ENCODE data around the gene TMED3. TPM values are rescaled to one million over a fixed set of nuclear protein-coding genes. Genes with fewer than 3 reads are reported as not detected.
"Not testable (repeated sequence)": the region's sequence is repeated elsewhere in the genome, so short reads cannot be mapped to it uniquely, and the experiment has no call there.

TMED3 gene
- total RNA-seq, 1 experiment from 2014 or later: 115 TPM

DNA sequence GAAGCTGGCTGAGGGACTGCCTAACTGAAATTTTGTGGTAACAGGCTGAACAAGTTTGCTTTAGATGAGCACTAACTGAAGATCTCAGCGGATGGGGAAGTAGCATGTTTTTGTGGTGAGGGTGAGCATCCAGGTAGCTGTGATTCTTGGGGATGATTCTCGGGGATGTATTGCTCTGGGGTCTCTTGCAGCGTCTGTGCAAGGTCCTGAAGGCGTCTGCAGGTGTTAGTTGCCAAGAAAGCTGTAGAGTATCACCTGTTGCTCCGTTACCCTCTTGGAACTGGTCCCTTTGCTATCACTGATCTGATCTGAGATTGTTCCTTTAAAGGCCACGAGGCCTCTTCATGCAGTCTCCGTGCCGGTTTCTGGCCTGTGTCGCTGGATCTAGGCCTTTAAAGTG lies 6.0 kb downstream of the TMED3 start:
- no peak for DNase-seq (ENCODE audit: low spot score)

DNA sequence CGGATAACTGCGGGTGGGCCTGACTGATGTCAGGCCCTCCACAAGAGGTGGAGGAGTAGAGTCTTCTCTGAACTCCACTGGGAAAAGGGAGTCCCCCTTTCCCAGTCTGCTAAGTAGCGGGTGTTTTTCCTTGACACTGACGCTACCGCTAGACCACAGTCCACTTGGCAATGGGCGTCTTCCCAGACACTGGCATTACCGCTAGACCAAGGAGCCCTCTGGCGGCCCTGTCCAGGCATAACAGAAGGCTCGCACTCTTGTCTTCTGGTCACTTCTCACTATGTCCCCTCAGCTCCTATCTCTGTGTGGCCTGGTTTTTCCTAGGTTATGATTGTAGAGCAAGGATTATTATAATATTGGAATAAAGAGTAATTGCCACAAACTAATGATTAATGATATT lies 9.1 kb downstream of the TMED3 start:
- not testable (repeated sequence) for DNase-seq (ENCODE audit: low spot score)

DNA sequence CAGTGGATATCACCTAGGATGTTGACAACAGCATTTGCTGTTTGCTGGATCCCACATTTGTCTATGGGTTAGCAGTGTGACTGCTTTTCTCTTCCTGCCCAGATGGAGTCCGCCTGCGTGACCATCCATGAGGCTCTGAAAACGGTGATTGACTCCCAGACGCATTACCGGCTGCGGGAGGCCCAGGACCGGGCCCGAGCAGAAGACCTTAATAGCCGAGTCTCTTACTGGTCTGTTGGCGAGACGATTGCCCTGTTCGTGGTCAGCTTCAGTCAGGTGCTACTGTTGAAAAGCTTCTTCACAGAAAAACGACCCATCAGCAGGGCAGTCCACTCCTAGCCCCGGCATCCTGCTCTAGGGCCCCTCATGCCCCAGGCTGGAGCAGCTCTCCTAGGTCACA lies 11.0 kb downstream of the TMED3 start:
- no peak for DNase-seq (ENCODE audit: low spot score)

DNA sequence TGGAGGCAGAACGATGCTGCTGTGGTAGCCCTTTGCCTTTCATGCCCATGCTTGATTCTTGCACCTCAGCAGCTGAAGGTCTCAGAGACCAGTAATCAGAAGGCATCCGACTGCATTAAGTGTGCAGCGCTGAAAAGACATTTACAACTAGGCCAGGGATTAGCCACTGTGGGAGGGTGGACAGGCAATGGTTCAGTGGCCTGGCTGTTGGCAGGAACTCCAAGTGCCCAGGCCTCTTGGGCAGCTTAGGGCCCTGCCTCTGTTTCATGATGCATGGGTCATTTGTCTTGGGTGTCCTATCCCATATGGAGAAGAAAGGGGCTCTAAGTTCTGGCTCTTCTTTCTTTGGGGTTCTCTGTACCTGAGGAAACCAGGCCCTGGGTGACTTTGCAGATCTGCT lies 11.4 kb downstream of the TMED3 start:
- no peak for DNase-seq (ENCODE audit: low spot score)

DNA sequence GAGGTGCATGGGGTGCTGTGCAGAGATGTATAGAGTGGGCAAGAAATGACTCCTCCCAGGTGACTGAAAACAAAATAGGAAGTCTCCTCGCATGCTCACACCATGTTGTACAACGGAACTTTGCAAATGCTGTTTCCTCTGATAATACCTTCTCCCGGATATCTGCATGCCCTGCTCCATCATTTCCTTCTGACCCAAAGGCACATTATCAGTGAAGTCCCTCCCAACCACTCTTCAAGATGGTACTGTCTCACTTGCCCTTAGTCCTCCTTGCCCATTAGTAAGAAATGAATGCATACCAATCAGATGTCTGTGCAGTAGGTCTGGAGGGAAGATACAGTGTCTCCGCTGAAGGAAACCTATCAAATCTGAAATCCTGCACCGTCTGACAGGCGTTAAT lies 12.0 kb downstream of the TMED3 start:
- no peak for DNase-seq (ENCODE audit: low spot score)

DNA sequence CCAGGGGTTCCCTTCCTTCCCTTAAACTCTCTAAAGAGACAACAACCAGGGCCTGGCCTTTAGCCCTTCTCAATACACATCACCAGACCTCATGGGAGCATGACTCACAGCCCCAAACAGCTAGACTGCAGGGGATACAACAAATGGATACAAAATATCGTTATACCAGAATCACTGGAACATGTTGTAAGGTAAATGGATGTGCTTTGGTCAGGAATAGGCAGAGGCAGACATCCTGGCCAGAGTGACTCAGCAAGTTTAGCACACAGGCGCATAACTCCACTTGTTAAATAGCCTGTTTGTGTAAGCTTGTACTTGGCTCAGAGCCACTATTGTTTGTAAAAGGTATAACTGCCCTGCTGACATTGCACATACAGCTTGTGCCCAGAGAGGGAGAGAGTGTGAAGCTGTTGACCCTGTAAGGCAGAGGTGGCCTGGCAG lies 18.3 kb downstream of the TMED3 start:
- DNase-seq (ENCODE audit: low spot score): peak; percentile 46

DNA sequence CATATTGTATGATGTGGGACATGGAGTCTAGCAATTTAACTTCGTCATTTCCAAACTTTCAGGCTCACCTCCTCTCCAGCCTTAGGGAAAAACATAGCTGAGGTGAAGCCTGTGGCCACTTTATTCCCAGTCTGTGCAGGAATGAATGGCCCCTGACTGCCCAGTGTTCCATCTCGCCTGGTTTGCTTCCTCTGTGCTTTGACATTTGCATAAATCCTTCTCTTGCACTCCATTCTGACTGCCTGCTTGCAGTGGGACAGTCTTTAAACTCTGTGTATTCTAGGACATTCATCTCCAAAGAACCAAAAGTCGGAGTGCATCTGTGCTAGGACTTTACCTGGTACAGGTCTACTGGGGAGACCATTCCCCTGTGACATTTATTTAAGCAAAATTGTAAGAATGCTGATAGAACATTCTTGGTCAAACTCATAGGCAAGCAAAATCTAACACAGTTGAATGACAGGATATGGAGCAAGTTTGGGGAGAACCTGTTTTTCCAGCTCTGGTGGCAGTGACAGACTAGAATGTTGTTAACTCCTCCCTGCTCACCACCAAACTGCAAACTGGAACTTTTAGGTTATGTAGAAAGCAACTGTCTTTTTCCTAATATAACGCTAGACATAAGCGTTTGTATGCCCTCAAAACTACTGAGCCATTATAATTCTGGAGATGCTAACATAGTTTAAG lies 22.1 kb downstream of the TMED3 start:
- DNase-seq (ENCODE audit: low spot score): no peak

DNA sequence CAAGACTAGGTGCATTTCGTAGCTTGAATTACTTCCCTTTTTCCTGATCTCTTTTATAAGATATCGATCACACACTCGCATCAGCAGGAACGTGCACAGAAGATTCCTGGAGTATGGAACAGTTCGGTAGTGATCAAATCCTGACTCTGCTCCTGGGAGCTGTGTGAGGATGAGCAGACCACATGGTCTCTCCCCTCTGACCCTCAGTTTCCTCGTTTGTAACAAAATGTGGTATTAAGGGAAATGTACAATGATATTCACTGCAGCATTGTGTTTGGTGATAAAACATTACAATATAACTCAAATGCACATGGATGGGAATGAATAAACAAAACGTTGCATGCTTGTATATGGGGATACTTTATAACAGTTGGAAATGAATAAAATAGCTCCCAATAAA lies 26.7 kb downstream of the TMED3 start:
- DNase-seq (ENCODE audit: low spot score): no peak

DNA sequence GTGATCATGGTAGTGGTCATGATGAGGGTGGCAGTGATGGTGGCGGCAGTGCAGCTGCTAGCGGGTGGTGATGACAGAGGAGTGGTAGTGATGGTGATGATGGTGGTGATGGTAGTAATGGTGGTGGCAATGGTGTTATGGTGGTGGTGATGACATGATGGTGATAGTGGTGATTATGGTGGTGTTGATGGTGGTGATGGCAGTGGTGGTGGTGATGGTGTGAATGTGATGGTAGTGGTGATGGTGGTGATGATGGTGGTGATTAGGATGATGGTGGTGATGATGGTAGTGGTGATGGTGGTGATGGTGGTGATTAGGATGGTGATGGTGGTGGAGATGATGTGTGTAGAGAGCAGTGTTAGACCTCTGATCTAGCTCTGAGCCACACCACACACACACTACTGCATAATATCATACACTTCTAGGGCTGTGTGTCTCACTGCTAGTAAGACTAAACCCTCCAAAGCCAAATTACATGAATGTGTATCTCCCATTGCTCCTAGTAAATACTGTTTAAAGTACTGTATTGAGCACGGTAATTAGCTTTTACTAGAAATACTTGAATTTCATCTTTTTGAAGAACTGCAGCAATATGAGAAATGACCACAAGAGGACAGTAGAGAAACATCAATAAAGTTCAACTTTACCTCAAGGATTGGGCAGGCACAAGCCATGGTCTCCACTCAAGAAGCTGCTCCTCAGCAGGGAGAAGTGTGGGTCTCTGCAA lies 28.8 kb downstream of the TMED3 start:
- DNase-seq (ENCODE audit: low spot score): peak; percentile 18

DNA sequence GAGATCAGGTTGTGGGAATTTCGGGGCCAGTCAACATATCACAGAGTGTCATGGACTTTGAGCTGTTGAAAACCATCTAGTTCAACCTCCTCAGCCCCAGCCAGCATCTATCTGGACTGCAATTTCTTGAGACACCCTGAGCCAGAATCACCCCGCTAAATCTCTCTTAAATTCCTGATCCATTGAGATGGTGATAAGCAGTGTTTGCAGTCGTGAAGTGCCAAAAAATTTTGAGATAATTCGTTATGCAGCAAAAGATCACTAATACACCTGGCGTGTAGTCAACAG lies 29.3 kb downstream of the TMED3 start:
- no peak for DNase-seq (ENCODE audit: low spot score)

DNA sequence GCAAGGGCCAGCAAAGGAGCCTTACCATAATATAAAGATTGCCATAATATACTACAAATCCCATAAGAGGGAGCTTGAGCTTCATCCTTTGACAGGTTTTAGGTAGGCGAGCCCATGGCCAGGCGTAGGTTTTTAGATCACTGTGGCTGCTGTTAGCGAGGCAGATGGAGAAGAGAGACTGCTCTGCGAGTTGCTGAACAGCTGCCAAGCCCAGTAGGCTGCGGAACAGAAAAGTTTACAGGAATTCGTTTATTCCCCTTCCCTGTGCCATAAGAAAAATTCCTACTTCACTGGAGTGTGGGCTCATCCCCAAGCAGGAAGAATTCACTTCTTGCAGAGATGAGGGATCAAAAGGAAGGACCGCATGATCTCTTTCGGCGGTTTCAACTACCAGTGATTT lies 30.5 kb downstream of the TMED3 start:
- DNase-seq (ENCODE audit: low spot score): no peak

DNA sequence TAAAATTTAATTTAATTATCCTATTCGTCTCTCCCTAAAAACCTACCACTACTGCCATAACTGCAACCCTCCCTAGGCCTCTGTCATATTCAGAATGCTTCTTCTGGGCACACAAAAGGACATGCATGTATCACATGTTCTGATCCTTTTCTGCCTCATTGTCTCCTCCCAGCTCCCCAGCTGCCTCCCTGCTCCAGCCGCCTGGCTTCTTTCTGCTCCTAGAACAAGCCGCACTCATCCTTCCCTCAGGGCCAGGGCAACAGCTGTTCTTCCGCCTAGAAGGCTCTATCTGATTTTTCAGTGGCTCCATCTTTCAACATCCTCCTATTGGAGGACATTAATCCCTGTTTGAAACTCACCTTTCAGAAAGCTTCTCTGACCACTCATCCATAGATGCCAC lies 38.6 kb downstream of the TMED3 start:
- no peak for DNase-seq (ENCODE audit: low spot score)

DNA sequence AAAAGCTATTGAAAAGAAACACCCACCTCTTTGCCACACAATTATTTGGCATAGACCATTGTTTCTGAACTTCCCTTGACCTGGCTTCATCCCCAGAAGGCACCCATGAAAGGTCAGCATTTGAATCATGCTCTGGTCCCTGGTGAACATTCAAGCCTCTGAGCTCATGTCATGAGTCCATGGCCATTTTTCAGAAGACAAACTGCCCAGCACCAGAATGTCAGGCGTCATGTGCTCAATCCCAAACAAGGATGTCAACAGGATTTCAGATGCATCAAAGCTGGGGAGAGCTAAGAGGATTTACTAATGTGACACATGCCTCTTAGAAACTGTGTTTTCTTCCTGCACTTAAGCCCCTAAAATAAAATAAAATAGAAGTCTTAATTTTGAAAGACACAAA lies 41.3 kb downstream of the TMED3 start:
- DNase-seq (ENCODE audit: low spot score): no peak

DNA sequence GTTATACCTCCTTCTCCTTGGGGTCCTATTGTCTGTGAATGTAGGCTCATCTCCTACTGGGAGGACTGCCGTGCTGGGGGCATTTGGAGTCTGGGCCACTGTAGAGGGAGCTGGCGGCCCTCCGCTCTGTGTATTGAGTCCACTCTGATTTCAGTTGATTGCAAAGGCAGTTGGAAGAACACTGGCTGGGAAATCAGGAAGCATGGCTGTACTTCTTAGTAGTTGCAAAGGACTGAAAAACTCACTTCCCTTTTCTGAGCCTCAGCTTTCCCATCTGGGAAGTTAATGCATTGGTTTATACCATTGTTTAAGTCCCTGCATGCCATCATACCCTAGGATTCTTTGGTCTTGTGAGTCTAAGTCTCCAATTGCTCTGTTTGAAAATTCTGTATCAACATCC lies 46.7 kb downstream of the TMED3 start:
- DNase-seq (ENCODE audit: low spot score): no peak

DNA sequence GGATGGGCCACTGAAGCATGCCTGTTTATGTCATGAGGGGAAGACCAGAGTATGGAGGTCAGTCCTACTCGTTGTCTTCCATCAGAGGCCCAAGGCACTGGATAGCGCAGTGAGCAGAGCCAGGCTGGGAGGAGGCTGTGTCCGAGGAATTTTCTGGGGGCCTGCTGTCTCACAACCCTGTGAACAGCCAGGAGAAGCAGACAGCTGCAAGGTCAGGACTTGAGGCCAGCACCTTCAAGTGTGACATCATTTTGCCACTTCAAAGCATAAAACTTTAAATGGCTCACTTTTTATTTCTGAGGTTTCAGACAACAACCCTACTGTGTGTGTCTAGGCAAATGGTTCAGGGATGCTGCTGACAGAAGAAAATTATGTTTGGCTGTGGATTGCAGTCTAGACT lies 47.2 kb downstream of the TMED3 start:
- no peak for DNase-seq (ENCODE audit: low spot score)

DNA sequence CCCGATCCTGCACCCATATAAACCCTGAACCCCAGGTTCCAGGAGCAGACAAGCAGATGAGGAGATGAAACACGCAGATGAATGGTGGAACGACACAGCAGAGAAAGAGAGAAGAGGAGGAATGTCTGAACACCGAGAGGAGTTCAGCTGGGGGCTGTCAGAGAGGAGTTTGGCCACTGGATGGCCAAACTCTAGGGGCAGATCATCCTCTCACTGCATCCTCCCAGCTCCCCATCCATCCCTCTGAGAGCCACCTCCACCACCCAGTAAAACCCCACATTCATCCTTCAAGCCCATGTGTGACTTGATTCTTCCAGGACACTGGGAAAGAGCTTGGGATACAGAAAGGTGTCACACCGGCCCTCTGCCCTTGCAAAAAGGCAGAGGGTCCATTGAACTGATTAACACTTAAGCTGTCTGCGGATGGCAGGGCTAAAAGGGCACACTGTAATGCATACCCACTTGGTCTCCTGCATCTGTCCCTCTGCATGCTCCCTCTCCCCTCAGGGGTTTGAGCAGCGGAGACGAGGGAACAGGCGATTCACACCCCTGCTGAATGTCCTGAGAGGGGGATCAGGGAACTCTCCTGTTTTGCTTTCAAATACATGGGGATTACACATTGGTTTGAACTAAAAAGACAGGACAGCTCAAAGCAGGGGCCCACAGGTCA lies 53.8 kb downstream of the TMED3 start:
- DNase-seq (ENCODE audit: low spot score): no peak

DNA sequence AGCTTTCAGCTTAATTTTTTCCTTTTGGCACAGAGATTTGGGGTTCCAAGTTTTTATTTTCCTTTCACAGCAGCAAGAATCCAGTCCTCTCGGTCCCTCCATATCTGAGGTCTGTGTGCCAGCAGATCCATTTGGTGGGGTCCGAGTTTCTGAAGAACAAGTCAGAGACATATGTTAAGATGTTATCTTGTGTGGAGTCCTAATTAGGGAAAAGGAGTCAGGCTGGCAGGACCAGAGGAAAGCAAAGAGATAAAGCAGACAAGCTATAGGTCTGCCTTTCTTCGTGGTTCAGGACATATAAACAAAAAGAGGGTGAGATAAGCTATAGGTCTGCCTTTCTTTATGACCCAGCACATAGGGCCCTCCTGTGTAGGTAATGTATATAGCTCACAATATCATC lies 54.9 kb downstream of the TMED3 start:
- DNase-seq (ENCODE audit: low spot score): no peak

DNA sequence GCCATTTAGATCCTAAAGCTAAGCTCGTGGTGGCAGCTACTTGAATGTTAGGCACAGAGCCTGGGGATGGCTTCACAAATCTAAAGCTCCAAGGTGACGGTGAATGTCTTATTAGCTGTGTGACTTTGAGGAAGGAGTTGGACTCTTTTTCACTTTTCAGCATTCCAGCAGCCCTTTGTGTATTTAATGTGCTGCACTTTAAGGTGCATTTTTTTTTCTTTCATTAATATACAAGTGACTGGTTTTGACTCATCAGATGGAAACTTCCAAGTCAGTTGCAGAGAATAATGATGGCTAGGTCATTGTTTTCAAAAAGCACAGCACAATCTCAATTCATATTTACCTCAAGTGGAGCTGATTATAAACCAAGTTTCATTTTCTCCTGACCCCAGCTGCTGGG lies 55.8 kb downstream of the TMED3 start:
- DNase-seq (ENCODE audit: low spot score): no peak

DNA sequence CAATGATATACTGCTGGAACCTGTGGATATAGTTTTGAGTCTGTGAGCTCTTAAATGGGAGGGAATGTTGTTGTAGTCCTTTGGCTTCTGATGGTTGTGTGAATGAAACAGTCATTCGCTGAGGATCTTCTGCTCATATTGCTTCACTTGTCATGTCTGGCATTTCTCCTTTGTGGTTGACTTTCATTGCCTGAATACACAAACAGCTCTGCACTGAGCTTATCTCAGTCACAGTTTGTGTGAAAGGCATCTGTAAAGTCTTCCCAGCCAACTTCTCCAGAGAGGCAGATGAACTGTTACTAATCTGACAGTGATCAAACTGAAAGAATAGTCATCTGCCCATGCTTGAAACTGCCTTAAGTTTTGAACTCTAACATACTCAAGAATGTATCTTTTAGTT lies 59.8 kb downstream of the TMED3 start:
- DNase-seq (ENCODE audit: low spot score): no peak

DNA sequence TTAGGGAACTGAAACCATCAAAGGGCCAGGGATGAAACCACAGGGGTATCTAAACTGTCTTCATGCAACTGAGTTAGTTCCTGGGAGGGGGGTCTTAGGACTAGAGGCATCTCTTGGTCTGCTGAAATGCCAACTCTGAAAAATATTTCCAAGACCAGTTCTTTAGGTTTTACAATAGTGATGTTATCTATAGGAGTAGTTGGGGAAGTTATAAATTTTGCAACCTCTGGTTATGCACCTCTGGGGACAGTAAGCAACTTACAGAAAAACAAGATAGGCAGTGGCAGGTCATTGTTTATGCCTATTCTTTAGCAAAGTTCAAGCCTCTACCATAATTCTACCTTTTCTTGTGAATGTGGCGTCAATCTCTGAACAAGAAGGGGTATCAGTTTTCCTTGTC lies 60.7 kb downstream of the TMED3 start:
- no peak for DNase-seq (ENCODE audit: low spot score)

DNA sequence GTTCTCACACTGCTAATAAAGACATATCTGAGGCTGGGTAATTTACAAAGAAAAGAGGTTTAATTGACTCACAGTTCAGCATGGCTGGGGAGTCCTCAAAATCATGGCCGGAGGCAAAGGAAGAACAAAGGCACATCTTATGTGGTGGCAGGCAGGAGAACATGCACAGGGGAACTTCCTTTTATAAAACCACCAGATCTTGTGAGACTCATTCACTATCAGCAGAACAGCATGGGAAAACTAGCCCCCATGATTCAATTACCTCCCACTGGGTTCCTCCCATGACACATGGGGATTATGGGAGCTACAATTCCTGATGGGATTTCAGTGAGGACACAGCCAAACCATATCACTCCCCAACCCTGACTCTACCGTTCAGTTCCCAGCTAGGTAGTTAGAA lies 61.5 kb downstream of the TMED3 start:
- peak; percentile 9 for DNase-seq (ENCODE audit: low spot score)

Measured in A172 (cell line).